KOPT-K1 (cell line): ENCODE data around the gene SLC30A3.

ENCODE experiments used
- H3K27ac ChIP-seq: fragments of 200-600 bp; sonication (generic); 2 replicates; pipeline ENCODE4 v1.5.1; 2016; ENCODE audit warnings: antibody characterized with exemption, mild to moderate bottlenecking, low read depth, low read length; ENCODE audit not compliant: poor library complexity, severe bottlenecking
- H3K36me3 ChIP-seq: fragments of 200-600 bp; sonication (generic); 2 replicates; pipeline ENCODE4 v1.5.1; 2017; ENCODE audit warnings: antibody characterized with exemption, mild to moderate bottlenecking, low read length, moderate library complexity; ENCODE audit not compliant: insufficient read depth
- H3K9me3 ChIP-seq: fragments of 200-600 bp; sonication (generic); 2 replicates; pipeline ENCODE4 v1.5.1; 2017; ENCODE audit warnings: antibody characterized with exemption, low read length, mild to moderate bottlenecking; ENCODE audit not compliant: insufficient read depth, poor library complexity, severe bottlenecking

Gene SLC30A3

GRCh38 chr2:27214941-27215340 lies 47.9 kb downstream of the SLC30A3 start:
- Histone ChIP-seq H3K27ac (no peak overlapping the region), H3K9me3 (no peaks in the 10 kb centered on the region), H3K36me3 (peaks cover 42% of the 10 kb centered on the region)

GRCh38 chr2:27212626-27213471 lies 50.0 kb downstream of the SLC30A3 start:
- Histone ChIP-seq H3K36me3 (peaks cover 47% of the 10 kb centered on the region), H3K9me3 (no peaks in the 10 kb centered on the region), H3K27ac (peak overlapping the region; percentile 95)

- Histone ChIP-seq H3K27ac (peak within 1 kb of the TSS; percentile 95), H3K9me3 (no peaks in the 10 kb centered on the region), H3K36me3 (peaks cover 55% of the 10 kb centered on the region)
Measured at GRCh38 chr2:27211943-27212625, 50.8 kb downstream of the SLC30A3 start, which contains the start of the genes ATRAID and SLC5A6. TSS of gene ATRAID (plus strand) at chr2:27212041. CDS start at chr2:27212369, 328 bp downstream. TSS of gene SLC5A6 (minus strand) at chr2:27212268. CDS start at chr2:27207650, 4,618 bp downstream.

GRCh38 chr2:27211241-27211942 lies 51.5 kb downstream of the SLC30A3 start:
- peak overlapping the region; percentile 95 for H3K27ac ChIP-seq
- H3K9me3 ChIP-seq: no peaks in the 10 kb centered on the region
- H3K36me3 ChIP-seq: peaks cover 60% of the 10 kb centered on the region

GRCh38 chr2:27209621-27210401 lies 53.0 kb downstream of the SLC30A3 start:
- Histone ChIP-seq H3K36me3 (peaks cover 62% of the 10 kb centered on the region), H3K27ac (no peak overlapping the region), H3K9me3 (no peaks in the 10 kb centered on the region)

GRCh38 chr2:27208486-27209050 lies 54.3 kb downstream of the SLC30A3 start:
- Histone ChIP-seq H3K36me3 (peaks cover 66% of the 10 kb centered on the region), H3K9me3 (no peaks in the 10 kb centered on the region), H3K27ac (no peak overlapping the region)

GRCh38 chr2:27206346-27206745 lies 56.5 kb downstream of the SLC30A3 start:
- H3K9me3 ChIP-seq: no peaks in the 10 kb centered on the region
- peaks cover 89% of the 10 kb centered on the region for H3K36me3 ChIP-seq
- no peak overlapping the region for H3K27ac ChIP-seq

GRCh38 chr2:27205206-27205605 lies 57.6 kb downstream of the SLC30A3 start:
- H3K27ac ChIP-seq: no peak overlapping the region
- no peaks in the 10 kb centered on the region for H3K9me3 ChIP-seq
- H3K36me3 ChIP-seq: peaks cover 98% of the 10 kb centered on the region

GRCh38 chr2:27204566-27204965 lies 58.3 kb downstream of the SLC30A3 start:
- Histone ChIP-seq H3K36me3 (peaks cover 98% of the 10 kb centered on the region), H3K27ac (no peak overlapping the region), H3K9me3 (no peaks in the 10 kb centered on the region)

GRCh38 chr2:27203741-27204140 lies 59.1 kb downstream of the SLC30A3 start:
- H3K9me3 ChIP-seq: no peaks in the 10 kb centered on the region
- no peak overlapping the region for H3K27ac ChIP-seq
- H3K36me3 ChIP-seq: peaks cover 91% of the 10 kb centered on the region
